22Rv1 (cell line): ENCODE results near the gene CBR3.
"Not testable (repeated sequence)": the region's sequence is repeated elsewhere in the genome, so short reads cannot be mapped to it uniquely, and the experiment has no call there.

Experiments
- H3K27ac ChIP-seq: fragments of 450-650 bp; 2 replicates; pipeline ENCODE4 v1.5.1; 2017
- ZFX ChIP-seq: fragments of 450-650 bp; IDR thresholded peaks from 2 replicates; pipeline ENCODE4 v1.6.1; 2017; ENCODE audit warnings: antibody characterized with exemption, borderline replicate concordance
- TF ChIP-seq, protein P1 (sequence below): fragments of 450-650 bp; IDR thresholded peaks from 2 replicates; pipeline ENCODE4 v1.5.1; 2017; ENCODE audit warnings: mild to moderate bottlenecking

CBR3 gene

DNA sequence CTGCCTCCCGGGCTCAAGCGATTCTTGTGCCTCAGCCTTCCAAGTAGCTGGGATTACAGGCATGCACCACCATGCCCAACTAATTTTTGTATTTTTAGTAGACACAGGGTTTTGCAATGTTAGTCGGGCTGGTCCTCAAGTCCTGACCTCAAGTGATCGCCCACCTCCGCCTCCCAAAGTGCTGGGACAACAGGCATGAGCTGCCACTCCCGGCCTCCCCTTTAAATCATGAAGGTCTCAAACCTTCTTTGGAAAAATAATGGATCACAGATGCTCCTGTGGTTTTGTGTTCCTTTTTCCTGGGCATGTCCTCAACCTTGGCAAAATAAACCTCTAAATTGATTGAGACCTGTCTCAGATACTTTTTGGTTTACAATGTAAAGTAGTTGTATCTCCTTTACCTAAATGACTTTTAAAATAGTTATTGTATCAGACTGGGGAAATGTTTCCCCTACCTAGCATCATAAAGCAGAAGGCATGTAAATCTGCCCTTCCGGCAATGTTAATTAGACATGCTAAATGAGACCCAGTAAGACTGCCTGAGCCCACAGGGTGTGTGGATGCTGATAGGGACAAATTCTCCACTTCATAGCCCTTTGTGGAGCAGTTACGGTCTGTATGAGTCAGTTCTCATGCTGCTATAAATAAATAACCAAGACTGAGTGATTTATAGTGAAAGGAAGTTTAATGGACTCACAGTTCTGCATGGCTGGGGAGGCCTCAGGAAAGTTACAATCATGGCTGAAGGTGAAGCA, 37.3 kb upstream of the CBR3 start:
- TF ChIP-seq ZFX, result no peak
- TF ChIP-seq, protein P1, sequence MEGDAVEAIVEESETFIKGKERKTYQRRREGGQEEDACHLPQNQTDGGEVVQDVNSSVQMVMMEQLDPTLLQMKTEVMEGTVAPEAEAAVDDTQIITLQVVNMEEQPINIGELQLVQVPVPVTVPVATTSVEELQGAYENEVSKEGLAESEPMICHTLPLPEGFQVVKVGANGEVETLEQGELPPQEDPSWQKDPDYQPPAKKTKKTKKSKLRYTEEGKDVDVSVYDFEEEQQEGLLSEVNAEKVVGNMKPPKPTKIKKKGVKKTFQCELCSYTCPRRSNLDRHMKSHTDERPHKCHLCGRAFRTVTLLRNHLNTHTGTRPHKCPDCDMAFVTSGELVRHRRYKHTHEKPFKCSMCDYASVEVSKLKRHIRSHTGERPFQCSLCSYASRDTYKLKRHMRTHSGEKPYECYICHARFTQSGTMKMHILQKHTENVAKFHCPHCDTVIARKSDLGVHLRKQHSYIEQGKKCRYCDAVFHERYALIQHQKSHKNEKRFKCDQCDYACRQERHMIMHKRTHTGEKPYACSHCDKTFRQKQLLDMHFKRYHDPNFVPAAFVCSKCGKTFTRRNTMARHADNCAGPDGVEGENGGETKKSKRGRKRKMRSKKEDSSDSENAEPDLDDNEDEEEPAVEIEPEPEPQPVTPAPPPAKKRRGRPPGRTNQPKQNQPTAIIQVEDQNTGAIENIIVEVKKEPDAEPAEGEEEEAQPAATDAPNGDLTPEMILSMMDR, result no peak
- H3K27ac ChIP-seq, result no peak overlapping the region

- TF ChIP-seq ZFX, result no peak
- TF ChIP-seq, protein P1, result no peak
- no peak overlapping the region for H3K27ac ChIP-seq
Measured at GRCh38 chr21:36098182-36098532, 36.7 kb upstream of the CBR3 start.

- TF ChIP-seq ZFX, result no peak
- TF ChIP-seq, protein P1, result no peak
- H3K27ac ChIP-seq, result no peak overlapping the region
Measured at GRCh38 chr21:36099000-36099399, 35.9 kb upstream of the CBR3 start.

- not testable (repeated sequence) for H3K27ac ChIP-seq
Measured at GRCh38 chr21:36099695-36100211, 35.1 kb upstream of the CBR3 start.

GRCh38 chr21:36100971-36101641, 33.8 kb upstream of the CBR3 start:
- no peak for TF ChIP-seq ZFX
- TF ChIP-seq, protein P1, result no peak
- H3K27ac ChIP-seq, result no peak overlapping the region

DNA sequence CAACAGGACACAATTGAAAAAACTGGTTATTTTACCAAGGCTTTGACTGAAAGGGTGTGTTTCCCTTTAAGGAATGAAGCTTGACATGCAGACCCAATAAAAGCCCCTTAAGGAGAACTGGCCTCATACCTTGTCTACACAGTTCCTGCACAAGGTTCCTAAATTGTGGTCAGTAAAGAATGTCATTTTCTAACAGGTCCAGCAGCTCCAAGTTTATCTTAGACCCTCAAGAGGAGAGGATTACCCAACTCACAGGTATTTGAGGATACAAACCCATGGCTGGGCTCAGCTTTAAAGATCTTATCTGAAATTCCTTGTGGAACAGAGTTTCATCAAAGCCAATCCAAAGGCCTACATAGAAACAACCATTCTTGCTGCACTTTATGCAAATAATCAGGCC, 31.4 kb upstream of the CBR3 start:
- H3K27ac ChIP-seq, result no peak overlapping the region
- TF ChIP-seq, protein P1, result no peak
- no peak for TF ChIP-seq ZFX

GRCh38 chr21:36104317-36105300, 30.3 kb upstream of the CBR3 start:
- no peak for TF ChIP-seq ZFX
- TF ChIP-seq, protein P1, result peak; percentile 37
- no peak overlapping the region for H3K27ac ChIP-seq
